ENCODE measurements around the gene PHKA1. TPM values are rescaled to one million over a fixed set of nuclear protein-coding genes. Genes with fewer than 3 reads are reported as not detected.

The PHKA1 gene
- 4.7 TPM for total RNA-seq

GRCh38 chrX:72713599-72714477 lies at the start of gene PHKA1:
Gene PHKA1 (minus strand): TSS chrX:72714306. CDS start chrX:72713880, 426 bp downstream.

GRCh38 chrX:72572248-72573157 lies 141.6 kb downstream of the PHKA1 start, which contains the start of gene HDAC8:
Gene HDAC8 (minus strand): TSS chrX:72572843. CDS start chrX:72572761, 82 bp downstream.

Small RNAs within 50 kb of the gene (small RNA-seq; reads per million reads assigned to genes)
- gene BX295541.1 (ENCODE audit: low replicate concordance) (not detected), gene RF00012 (ENCODE audit: low replicate concordance) (not detected), gene RNU1-112P (ENCODE audit: low replicate concordance) (not detected)

Other genes starting within 250 kb of the PHKA1 start
- 86.7 TPM for gene HDAC8, start 141.5 kb downstream of the PHKA1 start, total RNA-seq
- gene DMRTC1B, start 62.6 kb upstream of the PHKA1 start, total RNA-seq = 0.94 TPM
- gene FAM236B, start 68.4 kb upstream of the PHKA1 start, total RNA-seq = not detected
- not detected for gene FAM236D, start 93.9 kb upstream of the PHKA1 start, total RNA-seq
- gene FAM236C, start 198.3 kb upstream of the PHKA1 start, total RNA-seq = not detected
- gene FAM236A, start 223.9 kb upstream of the PHKA1 start, total RNA-seq = not detected
- not detected for gene DMRTC1, start 229.5 kb upstream of the PHKA1 start, total RNA-seq